ENCODE results near the gene KRTAP10-4. TPM values are rescaled to one million over a fixed set of nuclear protein-coding genes. Genes with fewer than 3 reads are reported as not detected.

Gene KRTAP10-4
- polyA plus RNA-seq, 1 of the 3 experiments (the other 2 are of a cell fraction): not detected

GRCh38 chr21:44572959-44573583, 458 bp upstream of the KRTAP10-4 start:
- CTCF ChIA-PET: interaction anchor here (0.7 to 1.2 kb wide), 2 partner anchors 153 to 220 kb away, joined by 3 read pairs; no protein-coding TSS in a partner anchor
- Histone ChIP-seq H3K79me2 (ENCODE audit: insufficient read depth) (no peaks in the 10 kb centered on the region), H3K9me3 (no peaks in the 10 kb centered on the region), H3K9ac (no peak overlapping the region), H3K36me3 (replicated peaks in 1 of 2; ENCODE audit: control insufficient read depth in 1 of 2, insufficient read depth in 2 of 2, low read length in 1 of 2) (no peaks in the 10 kb centered on the region), H3K4me3 (ENCODE audit: low read depth in 2 of 2, low read length in 1 of 2) (no peak overlapping the region), H3F3A (replicated peaks; ENCODE audit: insufficient read depth) (no peaks in the 10 kb centered on the region), H3K4me1 (ENCODE audit: control insufficient read depth in 1 of 2, insufficient read depth in 2 of 2, low read depth in 1 of 2, low read length in 1 of 2) (no peaks in the 10 kb centered on the region), H2AFZ (ENCODE audit: low read depth) (no peak overlapping the region), H3K4me2 (no peak overlapping the region), H3K27ac (ENCODE audit: low read depth in 2 of 2, low read length in 1 of 2) (no peak overlapping the region), H3K27me3 (ENCODE audit: insufficient read depth) (peaks cover 59% of the 10 kb centered on the region), H4K20me1 (ENCODE audit: insufficient read depth) (no peaks in the 10 kb centered on the region), H3K9me2 (no peaks in the 10 kb centered on the region)
- DNase-seq: no peak
- 21% methylated on average over 12 of the region's 15 CpGs for WGBS (ENCODE audit: low lambda C conversion rate)
- TF ChIP-seq SIN3A (IDR thresholded peaks at IDR 0.05; ENCODE audit: borderline replicate concordance, low read depth, low read length) (no peak), POLR2AphosphoS5 (IDR thresholded peaks at IDR 0.05; ENCODE audit: low read depth, low read length) (no peak), RCOR1 (IDR thresholded peaks at IDR 0.05; ENCODE audit: low read length) (no peak), USF1 (IDR thresholded peaks at IDR 0.05; ENCODE audit: borderline replicate concordance, low read depth) (no peak), RAD21 (IDR thresholded peaks at IDR 0.05; ENCODE audit: low read length) (no peak), RFX5 (IDR thresholded peaks at IDR 0.05; ENCODE audit: low read length) (no peak)
- POLR2A ChIA-PET: no interaction called here

GRCh38 chr21:44574457-44575306, 1.2 kb downstream of the KRTAP10-4 start:
- Histone ChIP-seq H2AFZ (ENCODE audit: low read depth) (no peak overlapping the region), H3K27me3 (ENCODE audit: insufficient read depth) (peaks cover 59% of the 10 kb centered on the region), H3K36me3 (replicated peaks in 1 of 2; ENCODE audit: control insufficient read depth in 1 of 2, insufficient read depth in 2 of 2, low read length in 1 of 2) (no peaks in the 10 kb centered on the region), H3K9me3 (no peaks in the 10 kb centered on the region), H3K9ac (no peak overlapping the region), H3F3A (replicated peaks; ENCODE audit: insufficient read depth) (no peaks in the 10 kb centered on the region), H3K4me1 (ENCODE audit: control insufficient read depth in 1 of 2, insufficient read depth in 2 of 2, low read depth in 1 of 2, low read length in 1 of 2) (no peaks in the 10 kb centered on the region; a peak in 1 of 4 replicates), H3K27ac (ENCODE audit: low read depth in 2 of 2, low read length in 1 of 2) (no peak overlapping the region), H3K4me3 (ENCODE audit: low read depth in 2 of 2, low read length in 1 of 2) (no peak overlapping the region), H4K20me1 (ENCODE audit: insufficient read depth) (no peaks in the 10 kb centered on the region), H3K9me2 (no peaks in the 10 kb centered on the region), H3K79me2 (ENCODE audit: insufficient read depth) (no peaks in the 10 kb centered on the region), H3K4me2 (no peak overlapping the region)
- ChIA-PET CTCF (no interaction called here), POLR2A (interaction anchor here (0.6 kb wide), 1 partner anchor 24 kb away, joined by 3 read pairs; no protein-coding TSS in a partner anchor)
- TF ChIP-seq RCOR1 (IDR thresholded peaks at IDR 0.05; ENCODE audit: low read length): no peak
- TF ChIP-seq CTCF (IDR thresholded peaks at IDR 0.05): no peak
- no peak for DNase-seq
- 0% methylated on average over 12 of the region's 21 CpGs for WGBS (ENCODE audit: low lambda C conversion rate)
